GM18868 (cell line): ENCODE measurements around the gene KRT83.
A peak's percentile ranks its signal among the peaks of the same experiment; 100 is the strongest.
"Not testable (repeated sequence)": the region's sequence is repeated elsewhere in the genome, so short reads cannot be mapped to it uniquely, and the experiment has no call there.

ENCODE experiments used
- ATAC-seq: cut with Tn5 transposase; IDR thresholded peaks from one replicate; pipeline ENCODE4 v1.9.1; 2021; ENCODE audit warnings: mild to moderate bottlenecking, moderate library complexity; ENCODE audit not compliant: unreplicated experiment

Gene KRT83

GRCh38 chr12:52334185-52334584, 13.0 kb upstream of the KRT83 start:
- ATAC-seq, result no peak

- no peak for ATAC-seq
Observed at GRCh38 chr12:52333321-52333720, 12.1 kb upstream of the KRT83 start.

- ATAC-seq, result no peak
Observed at GRCh38 chr12:52332381-52332780, 11.2 kb upstream of the KRT83 start.

- ATAC-seq, result no peak
Observed at GRCh38 chr12:52331833-52332232, 10.6 kb upstream of the KRT83 start.

- ATAC-seq, result no peak
Observed at GRCh38 chr12:52331039-52331438, 9.8 kb upstream of the KRT83 start.

- no peak for ATAC-seq
Observed at GRCh38 chr12:52327830-52328500, 6.8 kb upstream of the KRT83 start.

GRCh38 chr12:52327052-52327829, 6.0 kb upstream of the KRT83 start:
- peak; percentile 96 for ATAC-seq

- ATAC-seq, result no peak
Observed at GRCh38 chr12:52324153-52324444, 2.9 kb upstream of the KRT83 start.

GRCh38 chr12:52323416-52324152, 2.4 kb upstream of the KRT83 start:
- no peak for ATAC-seq

- no peak for ATAC-seq
Observed at GRCh38 chr12:52323001-52323400, 1.8 kb upstream of the KRT83 start.

- ATAC-seq, result no peak
Observed at GRCh38 chr12:52322069-52322468, 871 bp upstream of the KRT83 start.

- no peak for ATAC-seq
Observed at GRCh38 chr12:52321418-52321817, 220 bp upstream of the KRT83 start.

- no peak for ATAC-seq
Observed at GRCh38 chr12:52319097-52319496, 2.1 kb downstream of the KRT83 start.

GRCh38 chr12:52318241-52318990, 2.8 kb downstream of the KRT83 start:
- ATAC-seq, result no peak

- no peak for ATAC-seq
Observed at GRCh38 chr12:52317468-52318052, 3.6 kb downstream of the KRT83 start.

- ATAC-seq, result no peak
Observed at GRCh38 chr12:52316701-52317100, 4.5 kb downstream of the KRT83 start.

- no peak for ATAC-seq
Observed at GRCh38 chr12:52316290-52316689, 4.9 kb downstream of the KRT83 start.

- ATAC-seq, result not testable (repeated sequence)
Observed at GRCh38 chr12:52315721-52316120, 5.5 kb downstream of the KRT83 start.

- ATAC-seq, result no peak
Observed at GRCh38 chr12:52314511-52314910, 6.7 kb downstream of the KRT83 start.

GRCh38 chr12:52313926-52314325, 7.3 kb downstream of the KRT83 start:
- no peak for ATAC-seq

GRCh38 chr12:52313461-52313860, 7.7 kb downstream of the KRT83 start:
- ATAC-seq, result no peak
